KMS-11 (cell line): ENCODE data around the gene FAAP100.

Source experiments
- H2AFZ ChIP-seq: fragments of 200-600 bp; sonication (generic); 2 replicates; pipeline ENCODE4 v1.6.1; 2016; ENCODE audit warnings: antibody characterized with exemption, mixed run types, low read depth
- H3K27ac ChIP-seq: fragments of 200-600 bp; sonication (generic); 2 replicates; pipeline ENCODE4 v1.6.1; 2016; ENCODE audit warnings: mild to moderate bottlenecking, mixed run types
- H3K27me3 ChIP-seq: fragments of 200-600 bp; sonication (generic); 2 replicates; pipeline ENCODE4 v1.6.1; 2017; ENCODE audit warnings: mild to moderate bottlenecking, low read depth, mixed run types, moderate library complexity; ENCODE audit not compliant: insufficient read depth
- H3K36me3 ChIP-seq: fragments of 200-600 bp; sonication (generic); 2 replicates; pipeline ENCODE4 v1.6.1; 2017; ENCODE audit warnings: mild to moderate bottlenecking, mixed run types; ENCODE audit not compliant: insufficient read depth
- H3K4me1 ChIP-seq: fragments of 200-600 bp; sonication (generic); 2 replicates; pipeline ENCODE4 v1.6.1; 2016; ENCODE audit warnings: mild to moderate bottlenecking, low read depth, mixed run types; ENCODE audit not compliant: poor library complexity, severe bottlenecking
- H3K4me2 ChIP-seq: fragments of 200-600 bp; sonication (generic); 2 replicates; pipeline ENCODE4 v1.7.0; 2016; ENCODE audit warnings: mild to moderate bottlenecking, mixed run types
- H3K4me3 ChIP-seq: fragments of 200-600 bp; sonication (generic); IDR thresholded peaks from 2 replicates; pipeline ENCODE4 v1.6.1; 2017; ENCODE audit warnings: low read depth, low read length, mixed read lengths; ENCODE audit not compliant: insufficient read depth
- H3K79me2 ChIP-seq: fragments of 200-600 bp; sonication (generic); 2 replicates; pipeline ENCODE4 v1.6.1; 2016; ENCODE audit warnings: low read depth, mixed run types; ENCODE audit not compliant: insufficient read depth
- H3K9ac ChIP-seq: fragments of 200-600 bp; sonication (generic); 2 replicates; pipeline ENCODE4 v1.6.1; 2016; ENCODE audit warnings: mild to moderate bottlenecking, mixed run types
- H4K20me1 ChIP-seq: fragments of 200-600 bp; sonication (generic); 2 replicates; pipeline ENCODE4 v1.6.1; 2016; ENCODE audit warnings: mild to moderate bottlenecking, mixed run types; ENCODE audit not compliant: insufficient read depth
- TF ChIP-seq, protein P1 (sequence below): fragments of 200-600 bp; sonication (generic); conservative IDR thresholded peaks from 2 replicates; pipeline ENCODE4 v1.6.1; 2017; ENCODE audit warnings: low read depth, mild to moderate bottlenecking, antibody characterized with exemption, low read length, moderate library complexity, mixed read lengths

FAAP100 gene

DNA sequence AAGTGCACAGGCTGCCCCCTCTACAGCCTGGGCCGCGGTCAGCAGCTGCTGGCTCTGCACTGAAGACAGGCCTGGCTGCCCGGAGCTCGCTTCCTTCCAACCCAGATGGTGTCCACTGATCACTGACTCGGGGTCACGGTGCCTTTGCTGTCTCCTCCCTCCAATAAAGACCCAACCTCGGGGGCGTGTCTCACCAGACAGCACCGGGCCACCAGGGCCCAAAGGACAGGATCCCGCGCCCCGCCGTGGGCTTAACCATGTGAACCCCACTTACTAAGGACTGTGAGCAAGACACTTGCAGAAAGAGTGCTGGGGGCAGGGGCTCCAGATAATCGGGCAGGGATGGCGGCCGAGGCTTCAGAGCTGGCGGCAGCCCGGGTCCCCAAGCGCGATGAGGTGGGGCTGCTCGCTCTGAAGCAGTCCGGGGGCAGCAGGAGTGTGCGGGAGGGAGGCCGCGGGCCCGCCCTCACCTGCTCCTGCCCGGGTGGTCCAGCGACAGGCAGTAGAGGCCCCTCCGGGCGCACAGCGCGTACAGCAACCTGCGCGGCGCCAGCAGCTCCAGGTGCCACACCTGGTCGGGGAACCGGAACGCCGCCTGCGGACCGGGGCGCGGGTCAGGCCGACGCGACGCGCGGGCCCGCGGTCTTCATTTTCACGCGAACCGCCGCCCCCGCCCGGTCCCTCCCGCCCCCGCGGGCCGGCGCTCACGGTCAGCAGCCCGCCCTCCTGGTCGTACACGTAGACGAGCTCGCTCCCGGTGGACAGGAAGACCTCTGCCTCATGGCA is 502 bp downstream of the FAAP100 start:
- H3K27ac ChIP-seq, result peak overlapping the region; percentile 45
- H2AFZ ChIP-seq, result peak overlapping the region; percentile 76
- peaks cover 36% of the 10 kb centered on the region for H3K4me1 ChIP-seq
- H3K27me3 ChIP-seq, result no peaks in the 10 kb centered on the region
- H3K4me3 ChIP-seq, result peak overlapping the region; percentile 45
- peaks cover 20% of the 10 kb centered on the region for H3K79me2 ChIP-seq
- H3K9ac ChIP-seq, result peak overlapping the region; percentile 80
- H3K36me3 ChIP-seq, result no peaks in the 10 kb centered on the region; the same call in 1 of the 2 replicates
- TF ChIP-seq, protein P1, sequence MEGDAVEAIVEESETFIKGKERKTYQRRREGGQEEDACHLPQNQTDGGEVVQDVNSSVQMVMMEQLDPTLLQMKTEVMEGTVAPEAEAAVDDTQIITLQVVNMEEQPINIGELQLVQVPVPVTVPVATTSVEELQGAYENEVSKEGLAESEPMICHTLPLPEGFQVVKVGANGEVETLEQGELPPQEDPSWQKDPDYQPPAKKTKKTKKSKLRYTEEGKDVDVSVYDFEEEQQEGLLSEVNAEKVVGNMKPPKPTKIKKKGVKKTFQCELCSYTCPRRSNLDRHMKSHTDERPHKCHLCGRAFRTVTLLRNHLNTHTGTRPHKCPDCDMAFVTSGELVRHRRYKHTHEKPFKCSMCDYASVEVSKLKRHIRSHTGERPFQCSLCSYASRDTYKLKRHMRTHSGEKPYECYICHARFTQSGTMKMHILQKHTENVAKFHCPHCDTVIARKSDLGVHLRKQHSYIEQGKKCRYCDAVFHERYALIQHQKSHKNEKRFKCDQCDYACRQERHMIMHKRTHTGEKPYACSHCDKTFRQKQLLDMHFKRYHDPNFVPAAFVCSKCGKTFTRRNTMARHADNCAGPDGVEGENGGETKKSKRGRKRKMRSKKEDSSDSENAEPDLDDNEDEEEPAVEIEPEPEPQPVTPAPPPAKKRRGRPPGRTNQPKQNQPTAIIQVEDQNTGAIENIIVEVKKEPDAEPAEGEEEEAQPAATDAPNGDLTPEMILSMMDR, result no peak
- no peaks in the 10 kb centered on the region for H4K20me1 ChIP-seq
- peak overlapping the region; percentile 98 for H3K4me2 ChIP-seq

DNA sequence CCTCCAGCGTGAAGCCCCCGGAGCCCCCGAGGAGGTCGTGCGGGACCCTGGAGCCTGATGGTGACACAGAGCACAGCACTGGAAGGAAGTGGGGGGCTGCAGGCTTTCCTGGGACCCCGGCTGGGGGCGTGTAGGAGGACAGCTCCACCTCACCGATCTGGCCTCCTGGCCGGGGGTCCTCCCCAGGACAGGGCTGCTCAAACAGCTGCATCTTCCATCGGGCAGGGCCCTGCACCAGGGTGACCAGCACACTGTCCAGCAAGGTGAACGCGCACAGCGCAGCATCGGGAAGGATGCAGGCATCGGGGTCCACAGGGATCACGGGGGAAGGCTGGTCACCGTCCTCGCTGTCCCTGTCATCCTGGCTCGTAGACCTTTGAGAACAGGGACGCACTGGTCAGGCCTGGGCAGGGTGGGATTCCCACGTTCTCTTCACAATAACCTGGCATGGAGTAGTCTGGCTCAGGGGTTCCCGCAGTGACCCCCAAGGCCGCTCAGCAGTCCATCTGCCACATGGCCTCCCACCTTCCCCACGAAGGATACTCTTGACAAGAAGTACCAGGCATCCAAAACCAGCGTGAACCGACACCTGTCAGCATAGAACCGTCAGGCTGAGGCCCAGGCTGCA is 1.2 kb downstream of the FAAP100 start:
- Histone ChIP-seq H3K36me3 (no peaks in the 10 kb centered on the region; the same call in 1 of the 2 replicates), H3K4me1 (peaks cover 30% of the 10 kb centered on the region), H3K4me3 (peak overlapping the region; percentile 35), H3K79me2 (peaks cover 20% of the 10 kb centered on the region), H2AFZ (no peak overlapping the region), H3K27me3 (no peaks in the 10 kb centered on the region), H4K20me1 (no peaks in the 10 kb centered on the region), H3K4me2 (peak overlapping the region; percentile 98), H3K27ac (no peak overlapping the region), H3K9ac (peak overlapping the region; percentile 80; the same call in 1 of the 2 replicates)
- TF ChIP-seq, protein P1, result no peak

DNA sequence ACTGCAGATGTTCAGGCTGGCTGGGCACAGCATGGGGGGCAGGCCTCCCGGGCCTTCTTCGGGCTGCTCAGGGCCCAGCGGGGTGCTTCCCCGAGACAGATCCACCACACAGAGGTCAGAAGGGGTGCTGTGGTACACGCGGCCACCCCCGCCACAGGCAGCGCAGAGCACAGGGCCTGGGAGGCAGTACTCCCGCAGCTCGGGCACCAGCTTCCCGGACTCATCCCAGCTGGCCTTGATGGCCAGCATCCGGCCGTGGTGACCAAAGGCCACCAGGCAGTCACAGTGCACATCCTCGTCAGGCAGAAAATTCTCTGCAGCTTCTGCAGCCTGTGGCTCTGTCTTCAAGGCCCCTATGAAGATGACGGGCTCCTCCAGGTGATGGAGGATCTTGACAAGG is 1.9 kb downstream of the FAAP100 start:
- Histone ChIP-seq H3K27ac (no peak overlapping the region), H4K20me1 (no peaks in the 10 kb centered on the region), H3K4me1 (peaks cover 25% of the 10 kb centered on the region), H3K4me3 (no peak overlapping the region), H3K27me3 (no peaks in the 10 kb centered on the region), H3K4me2 (no peak overlapping the region; the same call in 1 of the 2 replicates), H3K9ac (no peak overlapping the region), H3K36me3 (no peaks in the 10 kb centered on the region; the same call in 1 of the 2 replicates), H2AFZ (no peak overlapping the region), H3K79me2 (peaks cover 20% of the 10 kb centered on the region)
- TF ChIP-seq, protein P1, result no peak

DNA sequence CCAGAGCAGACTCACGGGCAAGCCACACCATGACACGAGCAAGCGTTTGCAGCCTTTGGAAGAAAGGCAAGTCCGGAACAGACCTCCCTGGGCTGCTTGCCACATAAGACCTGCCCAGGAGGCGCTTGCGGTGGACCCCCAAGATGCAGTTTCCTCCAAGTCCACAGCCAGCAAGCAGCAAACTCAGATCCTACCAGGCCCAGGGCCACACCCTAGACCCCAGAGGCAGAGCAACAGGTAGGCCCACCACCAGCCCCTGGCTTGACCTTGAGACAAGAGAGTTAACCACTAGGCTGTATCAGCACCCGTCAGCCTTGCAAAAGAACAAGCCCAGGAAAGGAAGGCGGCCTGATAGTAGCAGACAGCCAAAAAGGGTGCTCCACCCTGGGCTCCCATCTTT is 2.3 kb downstream of the FAAP100 start:
- H3K36me3 ChIP-seq, result no peaks in the 10 kb centered on the region; the same call in 1 of the 2 replicates

More for the DNA sequence above, 2.3 kb downstream of the FAAP100 start:
- Histone ChIP-seq H3K4me2 (no peak overlapping the region), H3K27ac (no peak overlapping the region), H4K20me1 (no peaks in the 10 kb centered on the region), H3K4me1 (peaks cover 21% of the 10 kb centered on the region), H2AFZ (no peak overlapping the region), H3K27me3 (no peaks in the 10 kb centered on the region), H3K4me3 (no peak overlapping the region), H3K79me2 (peaks cover 20% of the 10 kb centered on the region), H3K9ac (no peak overlapping the region)
- TF ChIP-seq, protein P1, result no peak
